PFSK-1 (cell line): ENCODE results near the gene EPS8L1.

Experiments used
- POLR2AphosphoS5 ChIP-seq: IDR thresholded peaks from 2 replicates; pipeline ENCODE4 v1.6.1; 2012; ENCODE audit warnings: low read depth, mild to moderate bottlenecking, control low read depth, low read length, moderate library complexity
- REST ChIP-seq, 2 experiments: IDR thresholded peaks; 2 replicates each; pipeline versions ENCODE4 v1.6.1 to v1.8.0; 2011 to 2012; ENCODE audit warnings: low read depth in 2 of 2, low read length in 2 of 2, control low read depth in 1 of 2, inconsistent platforms in 1 of 2, mild to moderate bottlenecking in 1 of 2, moderate library complexity in 1 of 2; ENCODE audit not compliant: insufficient read depth in 1 of 2
- SIN3A ChIP-seq: IDR thresholded peaks from 2 replicates; pipeline ENCODE4 v1.6.1; 2012; ENCODE audit warnings: mild to moderate bottlenecking, low read length, moderate library complexity, borderline replicate concordance; ENCODE audit not compliant: insufficient read depth
- TAF1 ChIP-seq: IDR thresholded peaks from 2 replicates; pipeline ENCODE4 v1.6.1; 2012; ENCODE audit warnings: low read length, control low read depth, borderline replicate concordance; ENCODE audit not compliant: insufficient read depth

GRCh38 chr19:55099557-55100506 lies 24.2 kb downstream of the EPS8L1 start:
- TF ChIP-seq POLR2AphosphoS5, result no peak
- TF ChIP-seq REST (IDR thresholded peaks at IDR 0.05; ENCODE audit: insufficient read depth in 1 of 2, low read depth in 2 of 2, low read length in 2 of 2), result no peak
- no peak for TF ChIP-seq SIN3A
- no peak for TF ChIP-seq TAF1
